DOHH2 (cell line): ENCODE measurements around the gene NLK.

ENCODE experiments used
- CTCF ChIP-seq: fragments of 200-600 bp; sonication (generic); IDR thresholded peaks from one replicate; pipeline ENCODE4 v1.5.1; 2014; ENCODE audit warnings: antibody characterized with exemption, mild to moderate bottlenecking, low read depth, low read length; ENCODE audit not compliant: poor library complexity, severe bottlenecking
- EZH2phosphoT487 ChIP-seq: fragments of 200-600 bp; sonication (generic); IDR thresholded peaks from 2 replicates; pipeline ENCODE4 v1.6.1; 2017; ENCODE audit warnings: borderline replicate concordance, mild to moderate bottlenecking, antibody characterized with exemption, low read length, moderate library complexity, mixed read lengths

- TF ChIP-seq CTCF (no peak), EZH2phosphoT487 (no peak)
These were observed 128.3 kb downstream of the NLK start for GRCh38 chr17:28170771-28171170.
